Neural cell (in vitro differentiated cells): ENCODE data around the gene C17orf113. TPM values are rescaled to one million over a fixed set of nuclear protein-coding genes. Genes with fewer than 3 reads are reported as not detected.

Source experiments
- H2AFZ ChIP-seq: fragments of 200-600, 300-800 bp; sonication (generic), shearing (Covaris generic); 2 replicates; pipeline ENCODE4 v1.6.0; 2014; ENCODE audit warnings: low read depth, mild to moderate bottlenecking, antibody characterized with exemption, low read length, moderate library complexity
- H3F3A ChIP-seq: fragments of 200-600 bp; shearing (Covaris generic); 2 replicates; pipeline ENCODE4 v1.6.1; 2016; ENCODE audit warnings: mild to moderate bottlenecking, moderate library complexity, mixed read lengths, antibody characterized with exemption, low read length; ENCODE audit not compliant: insufficient read depth, poor library complexity, severe bottlenecking
- H3K27ac ChIP-seq: fragments of 200-600, 300-800 bp; sonication (generic), shearing (Covaris generic); 2 replicates; pipeline ENCODE4 v1.5.1; 2014; ENCODE audit warnings: mild to moderate bottlenecking, low read length, moderate library complexity
- H3K27me3 ChIP-seq: fragments of 300-800, 200-600 bp; sonication (generic), shearing (Covaris generic); 2 replicates; pipeline ENCODE4 v1.6.0; 2014; ENCODE audit warnings: mild to moderate bottlenecking, low read depth, low read length, moderate library complexity; ENCODE audit not compliant: insufficient read depth
- H3K36me3 ChIP-seq: fragments of 300-800, 200-600 bp; sonication (generic), shearing (Covaris generic); 2 replicates; pipeline ENCODE4 v1.5.1; 2014; ENCODE audit warnings: mild to moderate bottlenecking, antibody characterized with exemption, low read length, moderate library complexity; ENCODE audit not compliant: insufficient read depth
- H3K4me2 ChIP-seq: fragments of 300-800, 200-600 bp; sonication (generic), shearing (Covaris generic); 2 replicates; pipeline ENCODE4 v1.6.0; 2014; ENCODE audit warnings: mild to moderate bottlenecking, low read length
- H3K4me3 ChIP-seq: fragments of 300-800, 200-600 bp; sonication (generic), shearing (Covaris generic); 2 replicates; pipeline ENCODE4 v1.5.1; 2014; ENCODE audit warnings: mild to moderate bottlenecking, low read length, moderate library complexity
- H3K79me2 ChIP-seq: fragments of 200-600 bp; shearing (Covaris generic); replicated peaks from 2 replicates; pipeline ENCODE4 v1.6.0; 2014; ENCODE audit warnings: mild to moderate bottlenecking, low read length, moderate library complexity; ENCODE audit not compliant: insufficient read depth
- H3K9ac ChIP-seq: fragments of 300-800, 200-600 bp; sonication (generic), shearing (Covaris generic); 2 replicates; pipeline ENCODE4 v1.6.1; 2016; ENCODE audit warnings: mild to moderate bottlenecking, low read length, mixed read lengths
- H3K9me2 ChIP-seq: fragments of 200-600 bp; shearing (Covaris generic); 2 replicates; pipeline ENCODE4 v1.6.1; 2016; ENCODE audit warnings: mild to moderate bottlenecking, low read length, mixed read lengths; ENCODE audit not compliant: insufficient read depth
- H3K9me3 ChIP-seq: fragments of 200-600, 300-800 bp; sonication (generic), shearing (Covaris generic); 2 replicates; pipeline ENCODE4 v1.6.1; 2016; ENCODE audit warnings: mild to moderate bottlenecking, mixed run types, low read length, moderate library complexity, mixed read lengths
- H4K20me1 ChIP-seq: fragments of 200-600 bp; shearing (Covaris generic); 2 replicates; pipeline ENCODE4 v1.6.1; 2016; ENCODE audit warnings: mild to moderate bottlenecking, mixed run types; ENCODE audit not compliant: insufficient read depth
- EP300 ChIP-seq: fragments of 450-650 bp; conservative IDR thresholded peaks from 2 replicates; pipeline ENCODE4 v1.6.1; 2014; ENCODE audit warnings: antibody characterized with exemption, mild to moderate bottlenecking, moderate library complexity; ENCODE audit not compliant: poor library complexity, severe bottlenecking
- EZH2 ChIP-seq: fragments of 200-600, 300-800 bp; shearing (Covaris generic), sonication (generic); IDR thresholded peaks from 2 replicates; pipeline ENCODE4 v1.6.1; 2014; ENCODE audit warnings: antibody characterized with exemption, low read length, borderline replicate concordance, mild to moderate bottlenecking; ENCODE audit not compliant: insufficient read depth, poor library complexity, severe bottlenecking
- MXI1 ChIP-seq: fragments of 450-650 bp; conservative IDR thresholded peaks from 2 replicates; pipeline ENCODE4 v1.6.1; 2014; ENCODE audit warnings: antibody characterized with exemption, mild to moderate bottlenecking; ENCODE audit not compliant: poor library complexity, severe bottlenecking
- POLR2AphosphoS5 ChIP-seq: IDR thresholded peaks from 2 replicates; pipeline ENCODE4 v1.6.1; 2012
- RAD21 ChIP-seq: fragments of 450-650 bp; conservative IDR thresholded peaks from 2 replicates; pipeline ENCODE4 v1.6.1; 2014; ENCODE audit warnings: antibody characterized with exemption, mild to moderate bottlenecking, moderate library complexity
- SMC3 ChIP-seq: fragments of 450-650 bp; conservative IDR thresholded peaks from 2 replicates; pipeline ENCODE4 v1.6.1; 2014; ENCODE audit warnings: antibody characterized with exemption, mild to moderate bottlenecking, moderate library complexity; ENCODE audit not compliant: poor library complexity
- TAF1 ChIP-seq: IDR thresholded peaks from 2 replicates; pipeline ENCODE4 v1.6.1; 2012; ENCODE audit warnings: low read depth
- polyA plus RNA-seq: library from polyadenylated mRNA; depleted of rRNA; stranded (reverse); fragments of >200 nt; gene quantifications from 2 replicates; pipeline ENCODE4 v1.2.3, GENCODE V29; 2014
- TF ChIP-seq, protein P1 (sequence below): IDR thresholded peaks from 2 replicates; pipeline ENCODE4 v1.6.1; 2012; ENCODE audit warnings: borderline replicate concordance
- TF ChIP-seq, protein P2 (sequence below): fragments of 450-650 bp; IDR thresholded peaks from 2 replicates; pipeline ENCODE4 v1.5.1; 2014; ENCODE audit warnings: antibody characterized with exemption, mild to moderate bottlenecking, moderate library complexity; ENCODE audit not compliant: poor library complexity, severe bottlenecking

Gene C17orf113
- polyA plus RNA-seq, 1 donor from 2014 or later = 5.2 TPM

DNA sequence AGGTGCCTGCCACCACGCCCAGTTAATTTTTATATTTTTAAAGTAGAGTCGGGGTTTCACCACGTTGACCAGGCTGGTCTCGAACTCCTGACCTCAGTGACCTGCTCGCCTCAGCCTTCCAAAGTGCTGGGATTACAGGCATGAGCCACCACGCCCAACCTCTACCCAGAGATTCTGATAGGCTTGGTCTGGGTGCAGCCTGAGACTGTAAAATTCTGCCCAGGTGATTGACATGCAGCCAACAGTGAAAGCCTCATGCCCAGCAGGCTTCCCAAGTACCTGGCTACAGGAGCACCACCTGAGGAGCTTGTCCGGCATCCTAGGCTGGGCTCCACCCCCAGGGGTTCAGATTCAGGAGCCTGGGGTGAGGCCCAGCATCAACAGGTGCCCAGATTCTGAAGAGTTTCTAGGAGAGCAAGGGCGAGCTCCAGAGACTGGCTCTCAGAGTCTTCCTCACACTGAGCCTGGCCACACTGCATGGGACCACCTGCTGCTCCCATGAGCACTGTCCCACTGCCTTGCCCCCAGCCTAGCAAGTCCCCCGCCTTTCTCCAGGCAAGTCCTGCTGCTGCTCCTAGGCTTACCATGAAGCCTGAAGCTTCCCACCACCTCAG lies 31.2 kb upstream of the C17orf113 start:
- Histone ChIP-seq H4K20me1 (no peaks in the 10 kb centered on the region), H3K4me2 (no peak overlapping the region), H3K36me3 (no peaks in the 10 kb centered on the region), H3K9me3 (no peaks in the 10 kb centered on the region), H3K79me2 (no peaks in the 10 kb centered on the region), H3F3A (no peaks in the 10 kb centered on the region), H3K27me3 (no peaks in the 10 kb centered on the region), H3K9ac (no peak overlapping the region), H2AFZ (no peak overlapping the region), H3K4me3 (no peak overlapping the region), H3K9me2 (no peaks in the 10 kb centered on the region), H3K27ac (no peak overlapping the region)
- TF ChIP-seq, protein P1, sequence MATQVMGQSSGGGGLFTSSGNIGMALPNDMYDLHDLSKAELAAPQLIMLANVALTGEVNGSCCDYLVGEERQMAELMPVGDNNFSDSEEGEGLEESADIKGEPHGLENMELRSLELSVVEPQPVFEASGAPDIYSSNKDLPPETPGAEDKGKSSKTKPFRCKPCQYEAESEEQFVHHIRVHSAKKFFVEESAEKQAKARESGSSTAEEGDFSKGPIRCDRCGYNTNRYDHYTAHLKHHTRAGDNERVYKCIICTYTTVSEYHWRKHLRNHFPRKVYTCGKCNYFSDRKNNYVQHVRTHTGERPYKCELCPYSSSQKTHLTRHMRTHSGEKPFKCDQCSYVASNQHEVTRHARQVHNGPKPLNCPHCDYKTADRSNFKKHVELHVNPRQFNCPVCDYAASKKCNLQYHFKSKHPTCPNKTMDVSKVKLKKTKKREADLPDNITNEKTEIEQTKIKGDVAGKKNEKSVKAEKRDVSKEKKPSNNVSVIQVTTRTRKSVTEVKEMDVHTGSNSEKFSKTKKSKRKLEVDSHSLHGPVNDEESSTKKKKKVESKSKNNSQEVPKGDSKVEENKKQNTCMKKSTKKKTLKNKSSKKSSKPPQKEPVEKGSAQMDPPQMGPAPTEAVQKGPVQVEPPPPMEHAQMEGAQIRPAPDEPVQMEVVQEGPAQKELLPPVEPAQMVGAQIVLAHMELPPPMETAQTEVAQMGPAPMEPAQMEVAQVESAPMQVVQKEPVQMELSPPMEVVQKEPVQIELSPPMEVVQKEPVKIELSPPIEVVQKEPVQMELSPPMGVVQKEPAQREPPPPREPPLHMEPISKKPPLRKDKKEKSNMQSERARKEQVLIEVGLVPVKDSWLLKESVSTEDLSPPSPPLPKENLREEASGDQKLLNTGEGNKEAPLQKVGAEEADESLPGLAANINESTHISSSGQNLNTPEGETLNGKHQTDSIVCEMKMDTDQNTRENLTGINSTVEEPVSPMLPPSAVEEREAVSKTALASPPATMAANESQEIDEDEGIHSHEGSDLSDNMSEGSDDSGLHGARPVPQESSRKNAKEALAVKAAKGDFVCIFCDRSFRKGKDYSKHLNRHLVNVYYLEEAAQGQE = no peak
- no peak for TF ChIP-seq POLR2AphosphoS5
- no peak for TF ChIP-seq SMC3
- no peak for TF ChIP-seq EP300
- TF ChIP-seq TAF1 = no peak
- TF ChIP-seq RAD21 = no peak
- TF ChIP-seq, protein P2, sequence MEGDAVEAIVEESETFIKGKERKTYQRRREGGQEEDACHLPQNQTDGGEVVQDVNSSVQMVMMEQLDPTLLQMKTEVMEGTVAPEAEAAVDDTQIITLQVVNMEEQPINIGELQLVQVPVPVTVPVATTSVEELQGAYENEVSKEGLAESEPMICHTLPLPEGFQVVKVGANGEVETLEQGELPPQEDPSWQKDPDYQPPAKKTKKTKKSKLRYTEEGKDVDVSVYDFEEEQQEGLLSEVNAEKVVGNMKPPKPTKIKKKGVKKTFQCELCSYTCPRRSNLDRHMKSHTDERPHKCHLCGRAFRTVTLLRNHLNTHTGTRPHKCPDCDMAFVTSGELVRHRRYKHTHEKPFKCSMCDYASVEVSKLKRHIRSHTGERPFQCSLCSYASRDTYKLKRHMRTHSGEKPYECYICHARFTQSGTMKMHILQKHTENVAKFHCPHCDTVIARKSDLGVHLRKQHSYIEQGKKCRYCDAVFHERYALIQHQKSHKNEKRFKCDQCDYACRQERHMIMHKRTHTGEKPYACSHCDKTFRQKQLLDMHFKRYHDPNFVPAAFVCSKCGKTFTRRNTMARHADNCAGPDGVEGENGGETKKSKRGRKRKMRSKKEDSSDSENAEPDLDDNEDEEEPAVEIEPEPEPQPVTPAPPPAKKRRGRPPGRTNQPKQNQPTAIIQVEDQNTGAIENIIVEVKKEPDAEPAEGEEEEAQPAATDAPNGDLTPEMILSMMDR = no peak
- no peak for TF ChIP-seq MXI1
- TF ChIP-seq EZH2 = no peak

DNA sequence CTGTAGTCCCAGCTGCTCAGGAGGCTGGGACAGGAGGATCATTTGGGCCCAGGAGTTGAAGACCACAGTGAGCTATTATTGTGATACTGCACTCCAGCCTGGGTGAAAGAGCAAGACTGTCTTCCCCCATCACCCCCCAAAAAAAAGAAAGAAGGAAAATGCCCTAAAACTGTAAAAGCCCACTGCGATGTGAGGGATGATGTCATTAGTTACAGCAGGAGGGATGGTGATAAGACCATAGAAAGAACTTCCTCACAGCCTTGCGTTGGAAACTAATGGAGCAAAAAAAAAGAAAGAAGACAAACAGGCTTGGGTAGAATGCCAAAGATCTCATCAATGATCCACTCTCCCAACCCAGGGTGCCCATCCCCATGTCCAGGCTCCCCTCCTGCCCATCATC lies 29.1 kb upstream of the C17orf113 start:
- Histone ChIP-seq H2AFZ (no peak overlapping the region), H3K4me3 (no peak overlapping the region), H3K36me3 (no peaks in the 10 kb centered on the region), H3K79me2 (no peaks in the 10 kb centered on the region), H4K20me1 (no peaks in the 10 kb centered on the region), H3K9me3 (no peaks in the 10 kb centered on the region), H3K9ac (no peak overlapping the region), H3F3A (no peaks in the 10 kb centered on the region), H3K9me2 (no peaks in the 10 kb centered on the region), H3K27me3 (no peaks in the 10 kb centered on the region), H3K27ac (no peak overlapping the region), H3K4me2 (no peak overlapping the region)
- TF ChIP-seq, protein P1 = no peak
- no peak for TF ChIP-seq EP300
- TF ChIP-seq POLR2AphosphoS5 = no peak
- TF ChIP-seq SMC3 = no peak
- TF ChIP-seq, protein P2 = no peak
- TF ChIP-seq EZH2 = no peak
- TF ChIP-seq TAF1 = no peak
- no peak for TF ChIP-seq RAD21
- TF ChIP-seq MXI1 = no peak
